Measurements from ENCODE around the gene ANKRD13D. TPM values are rescaled to one million over a fixed set of nuclear protein-coding genes. Genes with fewer than 3 reads are reported as not detected.
A peak's percentile ranks its signal among the peaks of the same experiment; 100 is the strongest.

The ANKRD13D gene
- total RNA-seq, 1 experiment from 2014 or later = 58.9 TPM

- Histone ChIP-seq H4K20me1 (ENCODE audit: low read length) (no peaks in the 10 kb centered on the region), H3K27ac (ENCODE audit: low read length) (no peak overlapping the region), H3K9me2 (replicated peaks; ENCODE audit: low read length) (no peaks in the 10 kb centered on the region), H3K79me2 (ENCODE audit: low read length) (peaks cover 14% of the 10 kb centered on the region), H3F3A (ENCODE audit: low read length, unreplicated experiment) (no peaks in the 10 kb centered on the region), H3K36me3 (ENCODE audit: low read depth, low read length) (peaks cover 42% of the 10 kb centered on the region), H3K4me2 (ENCODE audit: low read length) (no peak overlapping the region), H3K4me3 (ENCODE audit: low read length) (no peak overlapping the region), H3K9me3 (ENCODE audit: low read length) (no peaks in the 10 kb centered on the region), H3K27me3 (ENCODE audit: low read length) (no peaks in the 10 kb centered on the region), H3K4me1 (ENCODE audit: insufficient read depth, low read length) (peaks cover 19% of the 10 kb centered on the region), H3K9ac (ENCODE audit: low read length) (no peak overlapping the region), H2AFZ (ENCODE audit: low read length) (no peak overlapping the region)
- ChIA-PET POLR2A (ENCODE audit: unreplicated experiment) (no interaction called here), CTCF (no interaction called here)
- TF ChIP-seq EZH2phosphoT487 (IDR thresholded peaks at IDR 0.05; ENCODE audit: borderline replicate concordance, low read length) (no peak), EZH2 (IDR thresholded peaks at IDR 0.05; ENCODE audit: low read length, unreplicated experiment) (no peak), CTCF (conservative IDR thresholded peaks at IDR 0.05; ENCODE audit: low read depth, low read length) (no peak)
- ATAC-seq (no peak), DNase-seq (no peak)
- intact Hi-C loops (cut with micrococcal nuclease) = no loop called here
- BruUV-seq (replicated peaks) = TSS peak; percentile 19
These were observed 3.3 kb upstream of the ANKRD13D start for GRCh38 chr11:67285541-67286498.

DNA sequence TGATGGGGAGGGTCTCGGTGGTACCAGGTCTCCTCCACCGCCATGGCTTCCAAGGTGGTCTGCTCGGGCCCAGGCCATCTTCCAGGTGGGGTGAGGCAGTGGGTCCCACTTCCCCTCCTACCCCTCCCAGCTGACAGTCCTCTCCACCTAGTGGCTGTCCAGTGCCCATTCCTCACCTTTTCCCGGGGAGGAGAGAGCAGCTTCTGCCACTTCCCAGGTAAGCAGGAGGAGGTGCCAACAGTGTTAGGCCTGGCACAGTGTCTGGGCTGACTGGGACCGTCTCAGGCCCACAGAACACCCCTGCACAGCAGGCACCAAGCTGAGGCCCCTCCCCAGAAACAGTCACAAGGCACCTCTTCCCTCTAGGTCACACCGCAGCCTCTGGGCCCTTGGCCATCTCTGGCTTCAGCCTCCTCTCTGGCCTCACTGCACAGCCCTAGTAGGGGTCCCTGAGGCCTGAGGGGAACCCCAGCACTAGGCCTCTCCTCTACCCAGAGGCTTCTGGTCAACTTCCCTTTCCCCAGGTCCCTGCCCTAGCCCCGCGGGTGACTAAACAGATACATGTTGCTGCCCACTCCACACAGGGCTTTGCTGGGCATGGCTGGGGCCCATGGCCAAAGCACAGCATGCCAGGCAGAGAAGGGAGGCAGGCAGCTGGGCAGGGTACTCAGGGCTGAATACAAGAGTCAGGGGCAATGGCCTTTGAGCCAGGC lies 2.3 kb upstream of the ANKRD13D start:
- CTCF ChIA-PET = no interaction called here
- Histone ChIP-seq H3K9me3 (ENCODE audit: low read length) (no peaks in the 10 kb centered on the region), H3K4me3 (ENCODE audit: low read length) (no peak overlapping the region), H3K4me1 (ENCODE audit: insufficient read depth, low read length) (peaks cover 20% of the 10 kb centered on the region), H3K9ac (ENCODE audit: low read length) (no peak overlapping the region), H3K36me3 (ENCODE audit: low read depth, low read length) (peaks cover 40% of the 10 kb centered on the region), H3K4me2 (ENCODE audit: low read length) (no peak overlapping the region), H3K27me3 (ENCODE audit: low read length) (no peaks in the 10 kb centered on the region), H2AFZ (ENCODE audit: low read length) (no peak overlapping the region), H3K9me2 (replicated peaks; ENCODE audit: low read length) (no peaks in the 10 kb centered on the region), H3F3A (ENCODE audit: low read length, unreplicated experiment) (no peaks in the 10 kb centered on the region), H3K79me2 (ENCODE audit: low read length) (peaks cover 23% of the 10 kb centered on the region), H4K20me1 (ENCODE audit: low read length) (no peaks in the 10 kb centered on the region), H3K27ac (ENCODE audit: low read length) (peak overlapping the region; percentile 89; the same call in 1 of the 2 replicates)
- BruUV-seq (replicated peaks) = no TSS peak
- POLR2A ChIA-PET (ENCODE audit: unreplicated experiment) = no interaction called here
- intact Hi-C loops (cut with micrococcal nuclease) = no loop called here
- TF ChIP-seq CTCF (conservative IDR thresholded peaks at IDR 0.05; ENCODE audit: low read depth, low read length) (peak; percentile 40), EZH2phosphoT487 (IDR thresholded peaks at IDR 0.05; ENCODE audit: borderline replicate concordance, low read length) (no peak)
- no peak for DNase-seq
- ATAC-seq = no peak
